HG03280 (cell line): ENCODE data around the gene ABI3.

Source experiments
- ATAC-seq: cut with Tn5 transposase; IDR thresholded peaks from one replicate; pipeline ENCODE4 v1.9.1; 2021; ENCODE audit warnings: mild to moderate bottlenecking, moderate library complexity; ENCODE audit not compliant: unreplicated experiment

ABI3 gene

DNA sequence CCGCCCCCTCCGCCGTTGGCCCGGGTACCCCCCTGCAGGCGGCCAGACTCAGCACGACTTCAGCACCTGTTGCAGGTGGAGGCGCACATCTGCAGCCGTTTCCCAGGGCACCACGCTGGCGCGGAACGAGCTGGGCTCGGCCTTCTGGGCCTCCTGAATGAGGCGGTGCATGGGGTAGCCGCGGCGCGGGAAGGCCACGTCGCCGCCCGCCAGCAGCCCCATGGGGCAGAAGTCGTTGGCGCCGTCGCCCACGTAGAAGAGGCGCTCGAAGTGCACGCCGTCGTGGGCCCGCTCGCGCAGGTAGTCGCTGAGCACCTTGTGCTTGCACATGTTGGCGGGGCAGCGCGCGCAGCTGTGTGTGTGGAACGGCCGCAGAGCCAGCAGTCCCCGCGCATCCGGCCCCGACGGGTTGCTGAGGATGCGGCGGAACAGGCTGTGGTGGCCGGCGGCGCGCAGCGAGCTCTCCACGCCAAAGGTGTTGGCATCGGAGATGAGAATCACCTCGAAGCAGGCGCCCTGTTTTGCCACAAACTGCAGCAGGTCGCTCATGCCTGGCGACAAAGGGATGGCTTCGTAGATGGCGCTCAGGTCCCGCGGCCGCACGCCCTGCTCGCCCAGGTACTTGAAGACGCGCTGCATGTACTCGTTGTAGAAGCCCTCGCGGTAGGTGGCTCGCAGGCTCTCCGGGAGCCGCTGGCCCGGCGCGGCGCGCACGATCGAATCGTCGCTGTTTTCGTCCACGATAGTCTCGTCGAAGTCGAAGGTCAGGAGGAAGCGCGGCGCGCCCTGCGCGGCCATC lies 13.9 kb downstream of the ABI3 start:
- ATAC-seq: no peak

DNA sequence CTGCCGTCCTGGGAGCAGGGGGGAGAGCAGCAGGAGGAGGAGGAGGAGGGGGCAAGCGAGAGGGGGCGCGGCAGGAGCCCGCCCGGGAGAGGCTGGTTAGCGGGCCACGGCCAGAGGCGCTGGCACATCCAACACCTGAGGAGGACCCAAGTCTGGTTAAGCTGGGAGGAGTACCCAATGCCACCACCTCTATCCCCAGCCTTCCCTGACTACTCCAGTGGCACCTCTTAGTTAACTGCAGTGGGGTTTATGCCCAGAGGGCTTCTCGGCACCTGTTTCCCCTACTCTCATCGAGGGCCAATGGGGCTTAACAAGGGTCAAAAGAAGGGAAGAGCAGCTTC lies 14.5 kb downstream of the ABI3 start:
- no peak for ATAC-seq

DNA sequence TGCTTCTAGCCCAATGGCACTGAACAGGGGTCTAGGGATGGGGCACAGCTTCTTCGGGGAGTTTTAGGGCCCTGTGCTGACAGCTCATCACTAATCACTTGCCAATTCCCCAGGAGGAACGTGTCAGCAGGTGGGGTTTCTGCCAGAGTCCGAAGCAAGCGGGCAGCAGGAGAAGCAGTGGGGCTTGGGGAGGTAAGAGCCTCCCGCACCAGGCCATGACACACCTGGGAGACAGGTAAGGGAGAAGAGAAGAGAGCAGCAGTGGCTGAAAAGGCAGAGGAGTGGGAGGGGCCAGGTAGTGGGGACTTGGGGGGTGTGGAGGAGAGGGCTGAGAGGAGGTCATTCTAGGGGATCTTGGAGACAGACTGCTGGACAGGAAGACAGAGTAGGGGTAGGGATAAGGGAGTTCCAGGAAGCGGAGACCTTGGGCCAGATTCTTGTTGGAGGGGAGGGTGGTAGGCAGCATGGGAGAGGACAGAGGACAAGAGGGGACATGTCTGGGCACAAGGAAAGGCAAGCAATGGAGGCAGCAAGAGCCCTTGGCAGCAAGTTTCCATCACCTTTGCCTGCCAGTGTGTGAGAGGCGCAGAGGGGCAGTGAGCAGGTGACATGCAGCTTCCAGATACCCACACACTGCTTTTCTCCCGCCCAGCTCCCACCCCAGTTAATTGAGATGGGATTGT lies 15.2 kb downstream of the ABI3 start:
- ATAC-seq: no peak

DNA sequence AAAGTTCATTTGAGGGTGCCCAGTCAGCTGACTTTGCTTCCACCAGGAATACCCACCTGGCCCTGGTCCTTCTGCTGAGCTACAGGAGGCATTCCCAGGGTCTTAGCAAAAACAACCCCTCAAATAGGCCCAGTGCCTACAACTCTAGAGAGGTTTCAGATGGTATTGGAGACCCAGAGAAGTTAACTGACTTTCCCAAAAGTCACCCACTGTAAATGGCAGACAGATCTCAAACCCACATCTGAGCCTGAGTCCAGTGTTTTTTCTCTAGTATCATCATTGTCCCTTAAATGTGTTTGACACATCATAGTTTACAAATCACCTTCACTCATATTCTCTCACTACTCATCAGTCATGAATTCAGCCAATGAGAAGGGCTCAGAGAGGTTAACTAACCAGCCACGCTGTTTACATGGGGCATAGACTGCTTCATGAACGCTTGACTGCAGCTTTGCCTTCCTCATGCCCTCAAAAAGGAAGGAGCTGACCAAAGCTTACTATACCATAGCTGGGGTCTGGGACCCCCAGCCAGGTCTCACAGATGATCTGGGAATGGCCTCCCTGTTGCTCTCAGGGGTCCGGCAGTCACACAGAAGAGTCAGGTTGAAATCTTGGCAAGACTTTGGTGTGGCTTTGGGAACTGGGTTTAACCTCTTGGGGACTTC lies 16.4 kb downstream of the ABI3 start:
- ATAC-seq: no peak

DNA sequence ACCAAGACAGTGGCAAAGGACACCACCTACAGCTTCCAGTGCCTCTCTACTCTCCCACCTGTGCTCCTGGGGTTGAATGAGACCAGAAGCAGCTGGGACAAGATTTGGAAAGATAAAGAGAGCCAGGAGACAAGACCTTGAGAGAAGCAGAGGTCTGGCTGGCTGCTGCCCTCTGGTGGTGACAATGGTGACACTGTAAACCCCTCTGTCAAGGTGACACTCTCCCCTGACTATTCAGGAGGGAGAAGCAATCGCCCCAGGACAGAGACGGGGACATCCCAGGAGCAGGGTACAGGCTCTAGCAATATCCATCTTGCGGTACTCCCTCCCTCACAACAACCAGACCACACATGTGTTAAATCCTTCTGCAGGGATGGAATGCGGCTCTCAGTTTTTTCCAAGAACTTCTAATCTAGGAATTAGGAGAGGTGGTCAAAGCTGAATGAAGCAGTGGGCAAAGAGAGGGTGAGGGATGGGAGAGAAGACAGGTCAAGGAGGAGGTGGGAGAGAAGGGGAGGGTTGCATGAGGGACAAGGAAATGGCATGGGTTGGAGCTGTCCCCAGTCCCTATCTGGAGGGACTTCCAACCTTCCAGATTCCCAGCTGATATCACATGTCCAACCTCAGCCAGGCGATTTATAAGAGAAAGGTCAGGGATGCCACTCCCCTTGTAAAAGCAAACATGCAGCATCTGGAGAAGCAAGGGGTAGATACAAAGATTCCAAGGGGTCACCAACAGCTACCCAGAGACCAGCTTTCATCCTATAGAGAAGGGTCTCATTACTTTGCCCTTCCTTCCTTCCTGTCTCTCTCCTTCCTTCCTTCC lies 17.1 kb downstream of the ABI3 start:
- no peak for ATAC-seq

DNA sequence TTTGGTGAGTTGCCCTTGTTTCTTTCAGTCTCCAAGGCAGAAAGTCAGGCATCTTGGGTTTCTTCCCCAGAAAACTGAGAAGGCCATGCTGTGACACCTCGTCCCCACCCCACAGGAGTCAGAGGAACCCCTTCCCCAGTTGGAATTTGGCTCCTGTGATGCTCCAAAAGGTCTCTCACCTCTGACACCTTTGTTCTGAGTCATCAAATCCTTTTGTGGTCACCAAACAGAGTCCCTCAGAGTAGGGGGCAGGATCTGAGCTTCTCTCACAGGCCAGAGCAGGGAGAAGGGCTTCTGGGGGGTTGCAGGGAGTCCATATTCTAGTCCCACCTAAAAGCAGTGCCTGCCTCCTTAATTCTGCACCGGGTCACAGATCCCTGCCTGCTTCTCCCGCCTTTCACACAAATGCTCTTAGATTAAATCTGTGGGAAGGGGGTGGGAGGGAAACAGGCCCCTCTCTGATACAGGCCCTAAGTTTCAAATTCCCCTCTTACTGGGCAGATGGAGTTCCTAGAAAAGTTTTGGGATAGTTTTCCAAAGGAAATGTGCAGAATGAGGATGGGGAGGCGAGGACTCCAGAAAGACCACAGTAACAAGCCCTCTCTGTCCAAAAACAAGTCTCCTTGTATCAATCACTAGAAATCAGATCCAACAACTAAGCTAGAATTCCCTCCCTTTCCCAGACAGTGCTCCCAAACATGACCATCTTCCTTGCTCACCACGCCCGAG lies 18.7 kb downstream of the ABI3 start:
- no peak for ATAC-seq

DNA sequence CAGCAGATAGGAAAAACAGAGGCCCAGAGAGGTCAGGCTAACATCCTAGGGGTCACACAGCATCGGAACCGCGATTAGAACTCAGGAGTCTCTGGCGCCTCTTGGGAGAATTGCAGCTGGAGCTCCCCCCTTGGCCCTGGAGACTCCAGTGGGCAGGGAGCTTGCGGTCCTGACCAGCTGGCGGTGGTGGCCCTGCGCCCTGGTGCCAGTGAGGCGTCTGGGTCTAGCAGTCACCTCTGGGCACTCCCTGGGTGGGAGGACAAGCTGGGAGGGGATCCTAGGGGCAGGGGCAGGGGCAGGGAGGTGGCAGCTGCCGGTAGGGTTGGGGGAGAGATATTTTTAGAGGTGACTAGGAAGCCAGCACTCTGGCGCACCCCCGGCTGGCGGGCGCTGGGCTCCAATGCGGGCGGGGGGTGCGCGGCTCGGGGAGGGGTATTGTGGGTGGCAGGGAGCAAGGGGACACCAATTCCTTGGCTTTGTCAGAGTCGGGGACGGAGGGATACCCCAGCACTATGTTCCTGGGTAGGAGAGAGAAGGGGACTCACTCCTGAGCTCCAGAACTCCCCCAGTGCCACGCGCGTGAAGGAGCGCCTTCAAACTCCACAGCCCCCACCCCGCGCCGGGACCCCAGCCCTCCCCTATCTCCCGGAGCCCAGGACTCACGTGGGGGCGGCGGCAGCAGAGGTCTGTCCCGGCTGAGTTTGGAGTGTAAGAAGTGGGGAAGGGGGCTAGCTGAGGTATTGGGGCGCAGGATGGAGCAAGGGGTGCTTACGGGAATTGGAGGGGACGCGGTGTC lies 19.5 kb downstream of the ABI3 start:
- ATAC-seq: no peak

DNA sequence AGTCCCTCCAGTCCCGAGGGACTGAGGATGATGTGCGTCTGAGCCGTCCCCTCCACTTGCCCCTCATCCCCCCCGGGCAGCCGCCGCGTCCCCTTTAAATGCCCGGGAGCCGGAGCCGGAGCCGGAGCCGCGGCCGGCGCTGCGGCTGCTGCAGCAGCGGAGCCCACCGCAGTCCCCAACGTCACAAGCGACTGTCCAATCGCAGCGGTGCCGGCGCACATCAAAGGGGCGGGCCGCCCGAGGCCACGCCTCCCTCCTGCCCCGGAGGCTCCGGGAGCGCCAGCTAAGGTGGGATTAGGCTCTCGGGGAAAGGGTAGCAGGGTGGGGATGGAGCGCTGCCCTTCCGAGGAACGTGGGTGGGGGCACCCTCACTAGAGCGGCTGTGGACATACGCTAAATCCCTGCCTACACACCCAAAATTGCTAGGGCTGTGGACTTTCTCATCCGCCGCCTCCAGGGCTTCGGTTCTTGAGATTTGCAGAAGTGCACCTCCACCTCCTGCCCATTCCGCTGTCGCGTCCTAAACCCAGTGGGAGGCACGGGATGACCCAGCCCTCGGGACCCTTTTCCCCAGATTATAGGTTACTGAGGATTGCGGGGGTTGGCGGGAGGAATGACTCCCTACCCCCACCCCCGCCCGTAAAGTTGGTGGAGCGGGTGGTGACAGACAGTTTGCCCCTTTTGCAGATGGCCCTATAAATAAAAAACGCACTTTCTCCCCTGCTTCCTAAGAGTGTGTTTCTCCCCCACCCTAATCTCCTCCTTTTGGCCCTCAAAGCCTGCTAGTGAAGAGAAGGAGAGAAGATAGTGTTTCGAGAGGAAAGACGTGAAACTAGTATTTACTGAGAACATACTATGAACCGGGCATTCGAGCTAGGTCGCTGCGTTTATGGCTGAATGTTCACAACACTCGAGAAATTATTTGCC lies 20.4 kb downstream of the ABI3 start, which contains the start of gene PHOSPHO1:
TSS of gene PHOSPHO1 (minus strand) at position 152 of the 927 bp plus-strand sequence. CDS start 4,096 bp downstream, outside the sequence.
- peak; percentile 89 for ATAC-seq

DNA sequence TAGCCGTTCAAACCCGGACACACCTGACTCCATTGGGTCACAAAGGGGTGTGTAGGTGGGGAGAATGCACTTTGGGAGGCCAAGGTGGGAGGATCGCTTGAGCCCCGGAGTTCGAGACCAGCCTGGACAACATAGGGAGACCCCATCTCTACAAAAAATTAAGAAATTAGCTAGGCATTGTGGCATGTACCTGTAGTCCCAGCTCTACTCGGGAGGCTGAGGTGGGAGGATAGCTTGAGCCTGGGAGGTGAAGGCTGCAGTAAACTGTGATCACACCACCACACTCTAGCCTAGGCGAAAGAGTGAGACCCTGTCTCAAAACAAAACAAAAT lies 21.0 kb downstream of the ABI3 start:
- ATAC-seq: no peak

DNA sequence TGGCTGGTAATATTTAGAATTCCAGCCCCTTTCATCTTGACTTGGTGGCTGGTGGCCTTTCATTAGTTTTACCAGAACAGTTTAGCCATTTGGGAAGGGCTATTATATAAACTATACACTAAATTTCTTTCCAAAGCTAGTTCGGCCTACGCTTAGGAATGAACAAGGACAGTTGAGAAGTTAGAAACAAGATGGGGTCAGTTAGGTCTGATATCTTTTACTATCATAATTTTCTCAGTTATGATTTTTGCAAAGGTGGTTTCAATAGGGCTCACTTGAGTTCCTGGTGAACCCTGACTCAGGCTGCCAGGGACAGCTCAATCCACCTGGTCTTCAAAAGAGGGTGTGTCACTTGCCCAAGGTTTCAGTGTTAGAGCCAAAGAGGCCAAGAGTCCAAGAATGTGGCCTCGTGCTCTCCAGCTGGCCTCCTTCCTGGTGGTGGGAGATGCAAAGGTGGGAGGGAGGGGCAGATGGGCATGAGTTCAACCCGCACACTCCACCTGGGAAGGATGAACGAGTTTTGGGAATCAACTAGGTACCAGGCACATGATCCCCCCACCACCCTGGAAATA lies 24.1 kb downstream of the ABI3 start:
- ATAC-seq: no peak

DNA sequence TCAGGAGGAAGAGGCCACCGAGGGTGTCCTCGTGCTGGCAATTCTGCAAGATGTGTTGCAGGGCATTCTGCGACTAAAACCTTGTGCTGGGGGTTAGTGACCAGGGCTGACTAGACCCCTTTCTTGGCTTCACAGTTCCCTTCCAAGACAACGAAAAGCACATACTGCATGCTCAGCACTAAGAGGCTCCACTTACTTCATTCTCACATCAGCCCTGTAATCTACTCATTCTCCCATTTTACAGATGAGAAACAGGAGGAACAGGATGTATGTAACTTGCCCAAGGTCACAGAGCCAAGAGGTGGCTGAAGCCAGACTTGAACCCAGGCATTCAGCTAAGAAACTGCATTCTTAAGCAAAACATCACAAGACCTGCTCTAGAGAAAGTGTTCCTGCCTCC lies 25.4 kb downstream of the ABI3 start:
- no peak for ATAC-seq

DNA sequence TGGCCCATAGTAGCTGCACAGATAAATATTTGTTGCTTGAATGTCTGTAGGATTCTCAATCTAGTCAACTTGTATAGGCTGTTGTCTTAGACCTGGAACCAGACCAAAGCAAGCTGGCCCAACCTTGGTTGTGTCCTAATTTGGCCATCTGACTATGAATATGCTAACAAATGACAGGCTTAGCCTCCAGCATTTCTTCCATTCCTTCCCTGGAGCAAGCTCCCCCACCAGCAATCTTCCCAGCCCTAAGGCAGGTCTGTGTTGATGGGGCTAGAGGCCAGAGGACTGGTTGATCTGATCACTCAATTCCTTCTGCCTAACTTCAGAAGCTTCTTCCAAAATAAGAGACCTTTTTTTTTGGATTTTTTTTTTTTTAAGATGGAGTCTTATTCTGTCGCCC lies 29.5 kb downstream of the ABI3 start:
- no peak for ATAC-seq

DNA sequence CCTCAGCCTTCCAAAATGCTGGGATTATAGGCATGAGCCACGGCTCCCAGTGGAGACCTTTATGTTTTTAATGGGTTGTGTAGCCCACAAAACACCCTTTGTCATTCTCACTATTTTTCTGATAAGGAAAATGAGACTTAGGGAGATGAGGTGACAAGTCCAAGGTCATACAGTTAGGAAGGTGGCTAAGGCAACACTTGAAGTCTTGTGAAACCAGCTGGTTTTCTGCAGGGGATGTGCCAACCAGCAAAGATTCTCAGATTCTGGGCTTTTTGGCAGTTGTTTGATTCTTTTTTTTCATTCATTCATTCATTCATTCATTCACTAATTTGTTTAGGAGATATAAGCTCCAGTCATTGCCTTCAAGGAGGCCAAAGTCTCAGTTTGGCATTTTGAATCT lies 30.1 kb downstream of the ABI3 start:
- ATAC-seq: no peak

DNA sequence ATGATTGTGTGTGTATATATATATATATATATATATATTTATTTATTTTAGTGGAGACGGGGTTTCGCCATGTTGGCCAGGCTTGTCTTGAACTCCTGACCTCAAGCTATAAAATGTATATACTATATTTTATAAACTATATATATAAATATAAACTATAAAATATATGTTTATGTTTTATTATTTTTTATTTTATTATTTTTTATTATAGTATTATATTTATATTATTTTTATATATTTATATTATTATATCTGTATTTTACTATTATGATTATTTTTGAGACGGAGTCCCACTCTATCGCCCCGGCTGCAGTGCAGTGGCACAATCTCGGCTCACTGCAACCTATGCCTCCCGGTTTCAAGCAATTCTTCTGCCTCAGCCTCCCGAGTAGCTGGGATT lies 30.5 kb downstream of the ABI3 start:
- no peak for ATAC-seq

DNA sequence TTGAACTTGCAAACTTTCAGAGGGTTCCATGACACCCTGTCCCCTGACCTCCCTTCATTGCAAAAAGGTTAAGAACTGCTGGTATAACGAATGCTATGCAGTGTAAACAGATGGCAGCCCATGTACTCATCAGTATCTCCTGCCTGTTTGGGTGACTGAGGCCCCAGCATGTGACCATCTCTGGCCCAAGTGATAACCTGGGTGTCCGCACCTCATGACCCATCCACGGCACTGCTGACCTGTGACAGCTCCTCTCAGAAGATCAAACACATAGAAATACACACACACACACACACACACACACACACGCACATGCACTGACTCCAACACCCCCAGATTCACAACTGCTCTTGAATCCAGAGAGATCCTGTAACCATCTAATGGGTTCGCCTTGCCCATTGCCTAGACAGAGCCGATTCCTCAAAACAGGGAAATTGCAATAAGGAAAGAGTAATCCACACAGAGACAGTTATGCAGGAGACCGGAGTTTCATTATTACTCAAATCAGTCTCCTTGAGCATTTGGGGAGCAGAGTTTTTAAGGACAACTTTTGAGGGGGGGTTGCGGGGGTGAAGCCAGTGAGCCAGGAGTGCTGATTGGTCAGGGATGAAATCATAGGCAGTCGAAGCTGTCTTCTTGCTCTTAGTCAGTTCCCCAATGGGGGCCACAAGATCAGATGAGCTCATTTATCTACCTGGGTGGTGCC lies 31.3 kb downstream of the ABI3 start:
- ATAC-seq: no peak

DNA sequence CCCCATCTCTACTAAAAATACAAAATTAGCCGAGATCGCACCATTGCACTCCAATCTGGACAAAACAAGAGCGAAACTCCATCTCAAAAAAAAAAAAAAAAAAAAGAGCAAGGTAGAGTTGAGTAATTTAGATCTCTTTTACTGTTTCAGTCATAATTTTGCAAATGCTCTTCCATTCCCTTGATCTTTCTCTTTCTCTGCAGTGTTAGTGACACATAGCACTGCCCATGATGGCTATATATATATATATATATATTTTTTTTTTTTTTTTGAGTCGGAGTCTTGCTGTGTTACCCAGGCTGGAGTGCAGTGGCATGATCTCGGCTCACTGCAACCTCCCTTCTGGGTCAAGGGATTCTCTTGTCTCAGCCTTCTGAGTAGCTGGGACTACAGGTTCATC lies 32.3 kb downstream of the ABI3 start:
- no peak for ATAC-seq

DNA sequence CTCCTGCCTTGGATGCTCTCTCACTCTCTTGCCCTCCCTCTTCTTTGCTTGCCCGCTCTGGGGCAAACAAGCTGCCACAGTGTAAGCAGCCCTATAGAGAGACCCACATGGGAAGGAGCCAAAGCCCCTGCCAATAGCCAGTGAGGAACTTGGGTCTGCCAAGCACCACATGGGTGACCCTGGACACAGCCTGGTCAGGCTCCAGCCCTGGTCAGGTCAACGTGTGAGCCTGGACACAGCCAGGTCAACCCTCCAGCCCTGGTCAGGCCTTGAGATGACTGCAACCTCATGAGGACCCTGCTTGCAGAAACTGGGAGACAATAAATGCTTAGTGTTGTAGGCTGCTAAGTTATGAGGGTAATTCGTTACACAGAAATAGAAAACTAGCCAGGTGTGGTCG lies 34.3 kb downstream of the ABI3 start:
- no peak for ATAC-seq

DNA sequence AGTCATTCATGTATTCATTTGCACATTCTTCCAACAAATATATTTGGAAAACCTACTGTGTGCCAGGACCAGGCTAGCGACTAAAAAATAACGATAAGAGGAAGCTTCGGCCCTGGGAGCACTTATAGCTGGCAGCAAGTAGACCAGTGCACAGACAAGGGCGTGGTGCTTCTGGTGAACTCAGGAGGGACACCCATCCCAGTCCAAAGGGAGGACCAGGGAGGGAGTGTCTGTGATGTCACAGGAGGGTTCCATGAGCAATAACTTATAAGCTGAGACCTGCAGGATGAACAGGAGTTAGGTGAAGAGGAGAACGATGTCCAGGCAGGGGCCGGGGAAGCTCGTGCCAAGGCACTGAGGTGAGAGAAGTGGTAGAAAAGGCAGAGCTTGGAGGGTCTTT lies 37.4 kb downstream of the ABI3 start:
- no peak for ATAC-seq
